PC-9 (cell line): ENCODE data around the gene NMNAT2. TPM values are rescaled to one million over a fixed set of nuclear protein-coding genes. Genes with fewer than 3 reads are reported as not detected.

ENCODE experiments used
- BruUV-seq: library from RNA; stranded (reverse); fragments of 400-500 nt; replicated peaks from 2 replicates; lab custom pipeline; 2021; lab: Mats Ljungman, UMichigan
- CTCF ChIA-PET: fragments of 300-600 bp; sonication (Branson Sonifier 250); formaldehyde crosslinking; loops from one replicate; lab custom pipeline; 2022; ENCODE audit warnings: antibody characterized with exemption; lab: Charles Lee
- POLR2A ChIA-PET: fragments of 300-600 bp; sonication (Branson Sonifier 250); formaldehyde crosslinking; loops from one replicate; lab custom pipeline; 2022; ENCODE audit warnings: antibody characterized with exemption; ENCODE audit not compliant: unreplicated experiment; lab: Charles Lee
- DNase-seq, 2 experiments: peaks; one replicate each; pipeline versions ENCODE4 v3.0.0 to v3.0.0-alpha.2; 2015 to 2022; ENCODE audit warnings: mixed read lengths in 1 of 2
- H2AFZ ChIP-seq: fragments of 200-600 bp; sonication (generic); 2 replicates; pipeline ENCODE4 v1.8.1; 2017; ENCODE audit warnings: antibody characterized with exemption
- H3F3A ChIP-seq: fragments of 200-600 bp; sonication (generic); 2 replicates; pipeline ENCODE4 v1.8.1; 2017; ENCODE audit warnings: antibody characterized with exemption, mild to moderate bottlenecking, low read depth; ENCODE audit not compliant: insufficient read depth
- H3K27ac ChIP-seq: fragments of 200-600 bp; sonication (generic); 2 replicates; pipeline ENCODE4 v1.6.1; 2016; ENCODE audit warnings: mixed run types
- H3K27me3 ChIP-seq: fragments of 200-600 bp; sonication (generic); 2 replicates; pipeline ENCODE4 v1.6.1; 2016; ENCODE audit warnings: low read depth, mixed run types; ENCODE audit not compliant: insufficient read depth
- H3K36me3 ChIP-seq: fragments of 200-600 bp; sonication (generic); 2 replicates; pipeline ENCODE4 v1.6.1; 2016; ENCODE audit warnings: low read depth, mixed run types
- H3K4me1 ChIP-seq: fragments of 200-600 bp; sonication (generic); replicated peaks from 2 replicates; pipeline ENCODE4 v1.6.1; 2016; ENCODE audit warnings: mixed run types; ENCODE audit not compliant: insufficient read depth
- H3K4me2 ChIP-seq: fragments of 200-600 bp; sonication (generic); 2 replicates; pipeline ENCODE4 v1.6.1; 2017; ENCODE audit warnings: mixed run types
- H3K4me3 ChIP-seq: fragments of 200-600 bp; sonication (generic); 2 replicates; pipeline ENCODE4 v1.6.1; 2016; ENCODE audit warnings: mixed run types
- H3K79me2 ChIP-seq: fragments of 200-600 bp; sonication (generic); 2 replicates; pipeline ENCODE4 v1.6.1; 2017; ENCODE audit warnings: low read depth, mixed run types
- H3K9me2 ChIP-seq: fragments of 200-600 bp; sonication (generic); 2 replicates; pipeline ENCODE4 v1.8.1; 2017; ENCODE audit warnings: mild to moderate bottlenecking; ENCODE audit not compliant: insufficient read depth
- H3K9me3 ChIP-seq: fragments of 200-600 bp; sonication (generic); 2 replicates; pipeline ENCODE4 v1.8.1; 2016; ENCODE audit warnings: low read depth; ENCODE audit not compliant: insufficient read depth
- H4K20me1 ChIP-seq: fragments of 200-600 bp; sonication (generic); 2 replicates; pipeline ENCODE4 v1.8.1; 2017; ENCODE audit not compliant: insufficient read depth
- CTCF ChIP-seq: fragments of 200-600 bp; sonication (generic); conservative IDR thresholded peaks from 2 replicates; pipeline ENCODE4 v1.6.1; 2017; ENCODE audit warnings: mixed run types, antibody characterized with exemption, mild to moderate bottlenecking, moderate library complexity
- EZH2 ChIP-seq: fragments of 200-600 bp; sonication (generic); IDR thresholded peaks from 2 replicates; pipeline ENCODE4 v1.8.0; 2017; ENCODE audit warnings: antibody characterized with exemption, low read depth
- intact Hi-C: fragments of 100-400 bp; cut with micrococcal nuclease; formaldehyde crosslinking; loops from one replicate; pipeline ENCODE4 v1.10.0; 2022; ENCODE audit not compliant: unreplicated experiment
- total RNA-seq: library from RNA; stranded (reverse); gene quantifications from 2 replicates; pipeline ENCODE4 v1.2.3, GENCODE V29; 2021

The NMNAT2 gene
- total RNA-seq, 1 experiment from 2014 or later, result 29.2 TPM

GRCh38 chr1:183379951-183380350, 38.2 kb downstream of the NMNAT2 start:
- Histone ChIP-seq H3K27me3 (no peaks in the 10 kb centered on the region), H3F3A (peaks cover 9% of the 10 kb centered on the region), H4K20me1 (no peaks in the 10 kb centered on the region), H3K9me3 (0 out of 2 replicates have a peak, but pooled peaks cover under 1% of the 10 kb centered on the region), H3K9me2 (no peaks in the 10 kb centered on the region), H3K27ac (no peak overlapping the region), H3K4me3 (no peak overlapping the region), H3K4me1 (peaks cover 14% of the 10 kb centered on the region), H2AFZ (no peak overlapping the region), H3K4me2 (no peak overlapping the region), H3K36me3 (no peaks in the 10 kb centered on the region), H3K79me2 (peaks cover 8% of the 10 kb centered on the region; the same call in 1 of the 2 replicates)
- POLR2A ChIA-PET, result no interaction called here
- no peak for TF ChIP-seq EZH2
- TF ChIP-seq CTCF, result no peak
- intact Hi-C loops, result no loop called here
- DNase-seq, result no peak
- no TSS peak for BruUV-seq
- CTCF ChIA-PET, result no interaction called here

- H4K20me1 ChIP-seq, result no peaks in the 10 kb centered on the region
- no peaks in the 10 kb centered on the region for H3K27me3 ChIP-seq
- H2AFZ ChIP-seq, result no peak overlapping the region
- H3K27ac ChIP-seq, result peak overlapping the region; percentile 68
- H3K36me3 ChIP-seq, result no peaks in the 10 kb centered on the region
- H3K4me2 ChIP-seq, result peak overlapping the region; percentile 60
- no peaks in the 10 kb centered on the region for H3K9me3 ChIP-seq
- ChIA-PET POLR2A (interaction anchor here (0.6 kb wide), 1 partner anchor 535 kb away, joined by 5 read pairs; no protein-coding TSS in a partner anchor), CTCF (no interaction called here)
- no TSS peak for BruUV-seq
- DNase-seq, result no peak
- intact Hi-C loops, result no loop called here
- peaks cover 13% of the 10 kb centered on the region; the same call in 1 of the 2 replicates for H3K79me2 ChIP-seq
- TF ChIP-seq CTCF, result no peak
- TF ChIP-seq EZH2, result no peak
- peaks cover 27% of the 10 kb centered on the region for H3F3A ChIP-seq
- H3K4me3 ChIP-seq, result no peak overlapping the region
- H3K4me1 ChIP-seq, result peaks cover 59% of the 10 kb centered on the region
- H3K9me2 ChIP-seq, result no peaks in the 10 kb centered on the region
Observed at GRCh38 chr1:183375381-183375780, 42.8 kb downstream of the NMNAT2 start.

- peaks cover 31% of the 10 kb centered on the region for H3F3A ChIP-seq
- peaks cover 65% of the 10 kb centered on the region for H3K4me1 ChIP-seq
- H3K27ac ChIP-seq, result peak overlapping the region; percentile 68
- peak overlapping the region; percentile 60 for H3K4me2 ChIP-seq
- no peaks in the 10 kb centered on the region for H3K9me2 ChIP-seq
- ChIA-PET CTCF (no interaction called here), POLR2A (interaction anchor here (0.6 kb wide), 1 partner anchor 535 kb away, joined by 5 read pairs; no protein-coding TSS in a partner anchor)
- DNase-seq, result peak; percentile 34 to 86
- no peak overlapping the region for H3K4me3 ChIP-seq
- no peaks in the 10 kb centered on the region for H3K9me3 ChIP-seq
- H2AFZ ChIP-seq, result no peak overlapping the region
- H4K20me1 ChIP-seq, result no peaks in the 10 kb centered on the region
- TF ChIP-seq CTCF (no peak), EZH2 (no peak)
- no peaks in the 10 kb centered on the region for H3K27me3 ChIP-seq
- intact Hi-C loops, result no loop called here
- no TSS peak for BruUV-seq
- peaks cover 13% of the 10 kb centered on the region; the same call in 1 of the 2 replicates for H3K79me2 ChIP-seq
- H3K36me3 ChIP-seq, result no peaks in the 10 kb centered on the region
Observed at GRCh38 chr1:183374825-183375224, 43.4 kb downstream of the NMNAT2 start.
